ENCODE data around the gene NMNAT2.

NMNAT2 gene

GRCh38 chr1:183360473-183360872, 57.7 kb downstream of the NMNAT2 start:
- no peak overlapping the region for H3K4me3 ChIP-seq (ENCODE audit: low read length)
- no peak overlapping the region for H3K4me2 ChIP-seq (ENCODE audit: low read length)
- TF ChIP-seq EZH2phosphoT487 (IDR thresholded peaks at IDR 0.05; ENCODE audit: low read depth) (no peak), CTCF (IDR thresholded peaks at IDR 0.05; ENCODE audit: low read depth, low read length) (no peak)
- no peaks in the 10 kb centered on the region for H4K20me1 ChIP-seq (ENCODE audit: insufficient read depth, low read length)
- H3K9ac ChIP-seq (ENCODE audit: low read length), result no peak overlapping the region
- no peaks in the 10 kb centered on the region for H3K36me3 ChIP-seq (replicated peaks; ENCODE audit: low read depth, low read length)
- H3K27me3 ChIP-seq (ENCODE audit: low read depth, low read length), result peaks cover 28% of the 10 kb centered on the region
- H3K79me2 ChIP-seq (ENCODE audit: low read length), result no peaks in the 10 kb centered on the region
- H2AFZ ChIP-seq (ENCODE audit: low read depth, low read length), result no peak overlapping the region
- H3K9me3 ChIP-seq (ENCODE audit: insufficient read depth, low read length), result no peaks in the 10 kb centered on the region
- H3K27ac ChIP-seq (ENCODE audit: low read length), result no peak overlapping the region
- H3K4me1 ChIP-seq (ENCODE audit: low read length), result no peaks in the 10 kb centered on the region

GRCh38 chr1:183356534-183357182, 61.5 kb downstream of the NMNAT2 start:
- H2AFZ ChIP-seq (ENCODE audit: low read depth, low read length), result no peak overlapping the region
- no peak overlapping the region for H3K4me3 ChIP-seq (ENCODE audit: low read length)
- H3K9me3 ChIP-seq (ENCODE audit: insufficient read depth, low read length), result no peaks in the 10 kb centered on the region
- no peaks in the 10 kb centered on the region for H4K20me1 ChIP-seq (ENCODE audit: insufficient read depth, low read length)
- H3K4me2 ChIP-seq (ENCODE audit: low read length), result no peak overlapping the region
- TF ChIP-seq EZH2phosphoT487 (IDR thresholded peaks at IDR 0.05; ENCODE audit: low read depth) (no peak), CTCF (IDR thresholded peaks at IDR 0.05; ENCODE audit: low read depth, low read length) (no peak)
- H3K9ac ChIP-seq (ENCODE audit: low read length), result no peak overlapping the region
- no peaks in the 10 kb centered on the region for H3K4me1 ChIP-seq (ENCODE audit: low read length)
- H3K27ac ChIP-seq (ENCODE audit: low read length), result no peak overlapping the region
- H3K79me2 ChIP-seq (ENCODE audit: low read length), result no peaks in the 10 kb centered on the region
- H3K27me3 ChIP-seq (ENCODE audit: low read depth, low read length), result peaks cover 21% of the 10 kb centered on the region
- H3K36me3 ChIP-seq (replicated peaks; ENCODE audit: low read depth, low read length), result no peaks in the 10 kb centered on the region

- no peaks in the 10 kb centered on the region for H4K20me1 ChIP-seq (ENCODE audit: insufficient read depth, low read length)
- no peak overlapping the region for H3K4me2 ChIP-seq (ENCODE audit: low read length)
- H2AFZ ChIP-seq (ENCODE audit: low read depth, low read length), result no peak overlapping the region
- H3K4me1 ChIP-seq (ENCODE audit: low read length), result no peaks in the 10 kb centered on the region
- H3K36me3 ChIP-seq (replicated peaks; ENCODE audit: low read depth, low read length), result no peaks in the 10 kb centered on the region
- H3K27ac ChIP-seq (ENCODE audit: low read length), result no peak overlapping the region
- H3K27me3 ChIP-seq (ENCODE audit: low read depth, low read length), result peaks cover 30% of the 10 kb centered on the region
- H3K4me3 ChIP-seq (ENCODE audit: low read length), result no peak overlapping the region
- H3K79me2 ChIP-seq (ENCODE audit: low read length), result no peaks in the 10 kb centered on the region
- H3K9ac ChIP-seq (ENCODE audit: low read length), result no peak overlapping the region
- no peaks in the 10 kb centered on the region for H3K9me3 ChIP-seq (ENCODE audit: insufficient read depth, low read length)
- TF ChIP-seq EZH2phosphoT487 (IDR thresholded peaks at IDR 0.05; ENCODE audit: low read depth), result no peak
- no peak for TF ChIP-seq CTCF (IDR thresholded peaks at IDR 0.05; ENCODE audit: low read depth, low read length)
These were observed 62.4 kb downstream of the NMNAT2 start for GRCh38 chr1:183355797-183356196.

GRCh38 chr1:183355181-183355580, 63.0 kb downstream of the NMNAT2 start:
- Histone ChIP-seq H2AFZ (ENCODE audit: low read depth, low read length) (no peak overlapping the region), H3K4me2 (ENCODE audit: low read length) (no peak overlapping the region), H3K27ac (ENCODE audit: low read length) (no peak overlapping the region), H3K27me3 (ENCODE audit: low read depth, low read length) (peaks cover 30% of the 10 kb centered on the region), H3K4me3 (ENCODE audit: low read length) (no peak overlapping the region), H3K4me1 (ENCODE audit: low read length) (no peaks in the 10 kb centered on the region), H3K9ac (ENCODE audit: low read length) (no peak overlapping the region), H3K36me3 (replicated peaks; ENCODE audit: low read depth, low read length) (no peaks in the 10 kb centered on the region), H3K79me2 (ENCODE audit: low read length) (no peaks in the 10 kb centered on the region), H3K9me3 (ENCODE audit: insufficient read depth, low read length) (no peaks in the 10 kb centered on the region), H4K20me1 (ENCODE audit: insufficient read depth, low read length) (no peaks in the 10 kb centered on the region)
- TF ChIP-seq EZH2phosphoT487 (IDR thresholded peaks at IDR 0.05; ENCODE audit: low read depth) (no peak), CTCF (IDR thresholded peaks at IDR 0.05; ENCODE audit: low read depth, low read length) (no peak)

Measured in OCI-LY3 (cell line).